HL-60 (cell line): ENCODE measurements around the gene SORD.
A peak's percentile ranks its signal among the peaks of the same experiment; 100 is the strongest.

Experiments used
- DNase-seq, 2 experiments: peaks; one replicate each; pipeline ENCODE4 v3.0.0-alpha.2; 2010 to 2020; ENCODE audit warnings: low read depth in 1 of 2, low spot score in 1 of 2
- H3K27ac ChIP-seq: fragments of 250-450 bp; sonication (Bioruptor Pico); replicated peaks from 2 replicates; pipeline ENCODE4 v1.5.1; 2020; ENCODE audit warnings: mild to moderate bottlenecking, moderate library complexity
- H3K27me3 ChIP-seq: fragments of 250-450 bp; sonication (Bioruptor Pico); 2 replicates; pipeline ENCODE4 v1.5.1; 2021; ENCODE audit warnings: mild to moderate bottlenecking, moderate library complexity; ENCODE audit not compliant: insufficient read depth, poor library complexity, severe bottlenecking
- H3K4me3 ChIP-seq: replicated peaks from 2 replicates; pipeline ENCODE4 v1.5.1; 2011; ENCODE audit warnings: mild to moderate bottlenecking, control low read depth, low read length; ENCODE audit not compliant: insufficient read depth
- GABPA ChIP-seq: IDR thresholded peaks from 2 replicates; pipeline ENCODE4 v1.6.1; 2012; ENCODE audit warnings: low read depth
- POLR2AphosphoS5 ChIP-seq: IDR thresholded peaks from 2 replicates; pipeline ENCODE4 v1.6.1; 2012; ENCODE audit warnings: low read depth
- SPI1 ChIP-seq: IDR thresholded peaks from 2 replicates; pipeline ENCODE4 v1.6.1; 2012; ENCODE audit warnings: low read depth, mild to moderate bottlenecking, borderline replicate concordance
- TF ChIP-seq, protein P1 (sequence below): IDR thresholded peaks from 2 replicates; pipeline ENCODE4 v1.6.1; 2012; ENCODE audit warnings: low read depth; ENCODE audit not compliant: insufficient replicate concordance
- TF ChIP-seq, protein P2 (sequence below): IDR thresholded peaks from one replicate; pipeline ENCODE4 v1.5.1; 2011; ENCODE audit warnings: low read length, control low read depth, inconsistent platforms; ENCODE audit not compliant: insufficient read depth

Gene SORD

DNA sequence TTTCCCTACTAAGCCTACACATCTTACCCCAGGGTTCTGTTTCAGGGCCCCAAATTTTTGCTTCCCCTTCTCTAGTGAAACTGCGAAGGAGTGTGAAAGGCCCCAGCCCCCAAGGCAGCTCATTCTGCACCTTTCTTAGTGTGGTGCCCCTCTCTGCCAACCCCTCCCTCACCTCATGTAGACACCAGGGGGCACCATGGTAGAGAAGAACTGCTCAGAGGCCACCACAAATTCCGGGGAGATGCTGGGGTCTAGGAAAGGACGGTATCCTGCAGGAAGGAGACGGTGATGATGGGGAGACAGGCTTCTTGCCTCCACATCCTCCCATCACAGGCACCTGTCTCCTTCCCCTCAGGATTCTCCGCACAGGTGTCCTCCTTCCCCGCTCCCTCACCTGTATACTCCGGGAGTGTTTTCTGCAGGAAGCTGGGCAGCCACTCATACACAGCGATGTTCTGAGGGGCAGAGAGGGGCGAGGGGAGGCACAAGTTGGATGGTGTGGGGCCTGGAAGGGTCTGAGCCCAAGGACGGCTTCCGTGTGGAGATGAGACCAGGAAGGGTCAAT lies 87.3 kb downstream of the SORD start:
- no peak for DNase-seq
- TF ChIP-seq SPI1 (no peak), POLR2AphosphoS5 (no peak), GABPA (no peak)
- TF ChIP-seq, protein P1, sequence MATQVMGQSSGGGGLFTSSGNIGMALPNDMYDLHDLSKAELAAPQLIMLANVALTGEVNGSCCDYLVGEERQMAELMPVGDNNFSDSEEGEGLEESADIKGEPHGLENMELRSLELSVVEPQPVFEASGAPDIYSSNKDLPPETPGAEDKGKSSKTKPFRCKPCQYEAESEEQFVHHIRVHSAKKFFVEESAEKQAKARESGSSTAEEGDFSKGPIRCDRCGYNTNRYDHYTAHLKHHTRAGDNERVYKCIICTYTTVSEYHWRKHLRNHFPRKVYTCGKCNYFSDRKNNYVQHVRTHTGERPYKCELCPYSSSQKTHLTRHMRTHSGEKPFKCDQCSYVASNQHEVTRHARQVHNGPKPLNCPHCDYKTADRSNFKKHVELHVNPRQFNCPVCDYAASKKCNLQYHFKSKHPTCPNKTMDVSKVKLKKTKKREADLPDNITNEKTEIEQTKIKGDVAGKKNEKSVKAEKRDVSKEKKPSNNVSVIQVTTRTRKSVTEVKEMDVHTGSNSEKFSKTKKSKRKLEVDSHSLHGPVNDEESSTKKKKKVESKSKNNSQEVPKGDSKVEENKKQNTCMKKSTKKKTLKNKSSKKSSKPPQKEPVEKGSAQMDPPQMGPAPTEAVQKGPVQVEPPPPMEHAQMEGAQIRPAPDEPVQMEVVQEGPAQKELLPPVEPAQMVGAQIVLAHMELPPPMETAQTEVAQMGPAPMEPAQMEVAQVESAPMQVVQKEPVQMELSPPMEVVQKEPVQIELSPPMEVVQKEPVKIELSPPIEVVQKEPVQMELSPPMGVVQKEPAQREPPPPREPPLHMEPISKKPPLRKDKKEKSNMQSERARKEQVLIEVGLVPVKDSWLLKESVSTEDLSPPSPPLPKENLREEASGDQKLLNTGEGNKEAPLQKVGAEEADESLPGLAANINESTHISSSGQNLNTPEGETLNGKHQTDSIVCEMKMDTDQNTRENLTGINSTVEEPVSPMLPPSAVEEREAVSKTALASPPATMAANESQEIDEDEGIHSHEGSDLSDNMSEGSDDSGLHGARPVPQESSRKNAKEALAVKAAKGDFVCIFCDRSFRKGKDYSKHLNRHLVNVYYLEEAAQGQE, result no peak
- TF ChIP-seq, protein P2, sequence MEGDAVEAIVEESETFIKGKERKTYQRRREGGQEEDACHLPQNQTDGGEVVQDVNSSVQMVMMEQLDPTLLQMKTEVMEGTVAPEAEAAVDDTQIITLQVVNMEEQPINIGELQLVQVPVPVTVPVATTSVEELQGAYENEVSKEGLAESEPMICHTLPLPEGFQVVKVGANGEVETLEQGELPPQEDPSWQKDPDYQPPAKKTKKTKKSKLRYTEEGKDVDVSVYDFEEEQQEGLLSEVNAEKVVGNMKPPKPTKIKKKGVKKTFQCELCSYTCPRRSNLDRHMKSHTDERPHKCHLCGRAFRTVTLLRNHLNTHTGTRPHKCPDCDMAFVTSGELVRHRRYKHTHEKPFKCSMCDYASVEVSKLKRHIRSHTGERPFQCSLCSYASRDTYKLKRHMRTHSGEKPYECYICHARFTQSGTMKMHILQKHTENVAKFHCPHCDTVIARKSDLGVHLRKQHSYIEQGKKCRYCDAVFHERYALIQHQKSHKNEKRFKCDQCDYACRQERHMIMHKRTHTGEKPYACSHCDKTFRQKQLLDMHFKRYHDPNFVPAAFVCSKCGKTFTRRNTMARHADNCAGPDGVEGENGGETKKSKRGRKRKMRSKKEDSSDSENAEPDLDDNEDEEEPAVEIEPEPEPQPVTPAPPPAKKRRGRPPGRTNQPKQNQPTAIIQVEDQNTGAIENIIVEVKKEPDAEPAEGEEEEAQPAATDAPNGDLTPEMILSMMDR, result no peak
- H3K27ac ChIP-seq, result no peak overlapping the region
- peaks cover 48% of the 10 kb centered on the region for H3K27me3 ChIP-seq
- no peak overlapping the region for H3K4me3 ChIP-seq

DNA sequence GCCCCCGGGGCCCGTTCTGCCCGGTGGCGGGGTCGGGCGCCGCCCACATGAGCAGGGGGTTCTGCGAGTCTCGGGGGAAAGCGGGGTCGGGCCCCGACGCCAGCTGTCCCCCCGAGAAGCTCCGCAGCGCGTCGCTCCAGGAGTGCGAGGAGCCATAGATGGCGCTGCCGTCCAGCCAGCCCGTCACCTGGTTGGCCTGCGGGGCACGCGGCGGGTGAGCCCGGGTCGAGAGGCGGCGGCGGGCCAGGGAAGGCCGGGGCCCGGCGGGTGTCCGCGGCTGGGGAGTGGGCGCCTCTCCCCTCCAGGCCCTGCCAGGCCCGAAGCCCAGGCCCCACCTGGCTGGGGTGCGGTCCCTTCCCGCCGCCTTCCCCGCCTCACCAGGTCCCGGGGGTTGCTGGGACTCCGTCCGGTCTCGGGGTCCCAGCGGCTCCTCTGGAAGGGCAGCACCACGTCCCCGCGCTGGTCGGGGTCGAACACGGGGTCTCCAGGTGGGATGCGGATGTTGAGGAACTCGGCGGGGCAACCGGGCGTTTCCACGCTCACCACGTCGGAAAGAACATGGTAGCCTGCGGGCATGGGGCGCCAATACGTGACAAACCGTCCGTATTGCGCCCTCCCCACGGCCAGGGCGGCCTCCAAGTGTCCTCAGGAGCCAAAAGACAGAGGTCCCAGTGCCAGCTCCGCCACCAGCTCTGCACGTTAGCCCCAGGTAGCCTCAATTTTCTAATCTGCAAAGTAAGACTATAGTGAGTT lies 88.6 kb downstream of the SORD start:
- H3K27me3 ChIP-seq, result peaks cover 60% of the 10 kb centered on the region
- no peak overlapping the region for H3K4me3 ChIP-seq
- DNase-seq, result no peak
- TF ChIP-seq, protein P2, result no peak
- no peak overlapping the region for H3K27ac ChIP-seq

DNA sequence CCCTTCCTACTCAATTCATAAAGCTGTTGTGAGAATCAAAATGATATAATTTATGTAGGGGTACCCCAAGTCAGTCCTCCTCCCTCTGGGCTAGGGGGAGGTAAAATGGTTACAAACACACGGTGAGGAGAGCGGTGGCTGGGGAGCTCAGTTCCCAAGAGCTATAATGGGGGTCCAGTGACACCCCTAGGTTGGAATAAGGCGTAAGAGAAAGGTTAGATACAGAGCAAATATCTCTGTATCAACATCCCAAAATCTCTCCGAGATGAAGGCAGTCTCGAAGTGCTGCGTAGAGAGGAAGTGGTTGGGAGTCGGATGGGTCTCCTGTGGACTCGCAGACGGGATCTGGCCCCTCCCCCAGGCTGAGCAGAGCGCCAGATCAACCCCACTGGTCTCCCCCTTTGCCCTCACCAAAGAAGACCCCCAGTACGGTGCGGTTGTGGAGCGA lies 89.2 kb downstream of the SORD start:
- peaks cover 66% of the 10 kb centered on the region for H3K27me3 ChIP-seq
- no peak overlapping the region for H3K27ac ChIP-seq
- H3K4me3 ChIP-seq, result no peak overlapping the region
- DNase-seq, result peak in 1 of 2 experiments; percentile 15
- TF ChIP-seq, protein P2, result no peak
- TF ChIP-seq POLR2AphosphoS5 (no peak), SPI1 (peak; percentile 80), GABPA (no peak)
- TF ChIP-seq, protein P1, result no peak
